PC-3 (cell line): Measurements from ENCODE around the gene PLCB2.

Experiments used
- EZH2 ChIP-seq: fragments of 300-600 bp; sonication (generic); IDR thresholded peaks from one replicate; pipeline ENCODE4 v1.6.1; 2017; ENCODE audit warnings: antibody characterized with exemption, mild to moderate bottlenecking, low read length; ENCODE audit not compliant: unreplicated experiment
- TF ChIP-seq, protein P1 (sequence below): fragments of 300-600 bp; sonication (generic); conservative IDR thresholded peaks from 2 replicates; pipeline ENCODE4 v1.5.1; 2017; ENCODE audit warnings: antibody characterized with exemption, low read depth, mild to moderate bottlenecking, low read length

DNA sequence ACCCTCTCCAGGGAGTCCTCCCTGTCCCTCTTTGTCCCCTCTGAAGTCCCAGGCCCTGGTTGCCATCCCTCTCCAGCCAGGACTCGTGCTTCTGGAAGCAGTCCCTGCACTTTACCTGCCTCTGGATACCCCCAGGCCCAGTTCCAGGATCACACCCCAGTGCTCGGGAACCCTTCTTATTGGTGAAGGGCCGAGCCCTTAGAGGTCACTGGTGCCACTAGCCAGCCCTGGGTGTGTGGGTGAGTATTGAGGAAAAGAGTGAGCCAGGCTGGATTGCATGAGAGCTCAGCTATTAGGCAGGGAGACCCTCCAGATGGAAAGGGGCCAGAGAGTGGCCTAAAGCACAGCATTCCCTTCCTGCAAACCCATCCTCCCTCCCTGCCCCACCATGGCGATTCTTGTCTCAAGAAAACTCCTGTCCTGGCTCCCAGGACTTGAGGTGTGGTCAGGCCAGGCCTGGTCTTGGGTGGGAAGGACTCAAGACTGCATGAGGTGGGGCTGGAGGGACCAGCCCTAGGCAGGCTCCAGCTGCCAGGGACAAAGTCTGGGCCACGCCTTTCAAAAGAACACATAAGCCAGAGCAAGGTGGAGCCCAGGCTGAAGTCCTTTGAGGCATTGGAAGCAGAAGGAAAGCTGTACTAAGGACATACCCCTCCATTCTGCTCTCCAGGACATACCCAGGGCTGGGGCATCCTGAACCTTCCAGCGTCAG lies 38.3 kb upstream of the PLCB2 start:
- TF ChIP-seq, protein P1, sequence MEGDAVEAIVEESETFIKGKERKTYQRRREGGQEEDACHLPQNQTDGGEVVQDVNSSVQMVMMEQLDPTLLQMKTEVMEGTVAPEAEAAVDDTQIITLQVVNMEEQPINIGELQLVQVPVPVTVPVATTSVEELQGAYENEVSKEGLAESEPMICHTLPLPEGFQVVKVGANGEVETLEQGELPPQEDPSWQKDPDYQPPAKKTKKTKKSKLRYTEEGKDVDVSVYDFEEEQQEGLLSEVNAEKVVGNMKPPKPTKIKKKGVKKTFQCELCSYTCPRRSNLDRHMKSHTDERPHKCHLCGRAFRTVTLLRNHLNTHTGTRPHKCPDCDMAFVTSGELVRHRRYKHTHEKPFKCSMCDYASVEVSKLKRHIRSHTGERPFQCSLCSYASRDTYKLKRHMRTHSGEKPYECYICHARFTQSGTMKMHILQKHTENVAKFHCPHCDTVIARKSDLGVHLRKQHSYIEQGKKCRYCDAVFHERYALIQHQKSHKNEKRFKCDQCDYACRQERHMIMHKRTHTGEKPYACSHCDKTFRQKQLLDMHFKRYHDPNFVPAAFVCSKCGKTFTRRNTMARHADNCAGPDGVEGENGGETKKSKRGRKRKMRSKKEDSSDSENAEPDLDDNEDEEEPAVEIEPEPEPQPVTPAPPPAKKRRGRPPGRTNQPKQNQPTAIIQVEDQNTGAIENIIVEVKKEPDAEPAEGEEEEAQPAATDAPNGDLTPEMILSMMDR, result no peak
- no peak for TF ChIP-seq EZH2
